Omental fat pad (tissue), 4 donors: ENCODE measurements around the gene CMIP. TPM values are rescaled to one million over a fixed set of nuclear protein-coding genes. Genes with fewer than 3 reads are reported as not detected.

Experiments
- ATAC-seq: fragments of 150-250 bp; one replicate; pipeline ENCODE4 v1.9.1; 2016; ENCODE audit warnings: mild to moderate bottlenecking, moderate library complexity; ENCODE audit not compliant: low FRiP score
- DNase-seq: peaks from one replicate; pipeline ENCODE4 v3.0.0-alpha.2; 2019; ENCODE audit warnings: low spot score
- total RNA-seq, 4 donors: library from RNA; depleted of rRNA; stranded (reverse); fragments of >200 nt; gene quantifications; one replicate each; pipeline ENCODE4 v1.1.0, GENCODE V29; 2016
- TF ChIP-seq, protein P1 (sequence below), 3 donors: fragments of 450-650 bp; IDR thresholded peaks; one replicate each; pipeline ENCODE4 v1.5.1; 2016 to 2017; ENCODE audit warnings: antibody characterized with exemption in 3 of 3, mild to moderate bottlenecking in 3 of 3, moderate library complexity in 2 of 3

The CMIP gene
- total RNA-seq, 4 donors from 2014 or later: 15.8 to 52.8 (median 32.0) TPM

DNA sequence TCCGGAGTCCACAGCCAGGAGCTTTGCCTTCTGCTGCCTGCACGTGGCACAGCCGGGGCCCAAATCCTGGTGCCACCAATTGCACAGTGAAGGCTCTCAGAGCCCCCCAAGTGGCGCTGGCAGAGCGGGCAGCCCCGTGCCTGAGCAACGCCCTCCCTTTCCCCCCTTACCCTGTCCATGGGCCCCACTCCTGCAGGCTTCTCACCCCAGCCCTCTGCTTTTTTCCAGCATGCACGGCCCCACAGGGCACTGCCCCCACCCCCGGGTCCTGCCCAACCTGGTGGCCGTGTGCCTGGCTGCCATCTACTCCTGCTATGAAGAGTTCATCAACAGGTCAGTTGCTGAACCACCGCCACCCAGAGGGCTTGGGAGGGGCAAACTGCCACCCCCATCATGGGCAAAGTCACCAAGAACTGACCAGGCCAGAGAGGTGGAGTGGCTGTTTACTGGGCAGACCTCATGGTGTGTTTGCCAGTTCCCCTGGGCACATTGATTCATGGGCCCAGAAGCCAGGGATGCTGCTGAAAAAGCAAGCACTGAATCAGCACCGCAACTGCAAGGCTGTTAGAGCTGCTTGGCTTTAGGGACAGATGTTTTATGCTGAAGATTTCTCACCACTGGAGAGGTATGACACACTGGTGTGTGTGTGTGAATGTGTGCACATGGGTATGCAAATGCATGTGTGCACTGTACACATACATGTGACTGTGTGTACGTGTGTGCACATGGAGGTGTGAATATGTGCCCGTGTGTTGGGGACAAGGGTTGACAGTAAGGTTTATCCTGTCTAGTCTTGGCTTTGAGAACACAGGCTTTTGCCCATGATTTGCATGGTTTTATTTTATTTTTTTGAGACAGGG is 227.4 kb downstream of the CMIP start:
- no peak for DNase-seq
- ATAC-seq: no peak
- TF ChIP-seq, protein P1, sequence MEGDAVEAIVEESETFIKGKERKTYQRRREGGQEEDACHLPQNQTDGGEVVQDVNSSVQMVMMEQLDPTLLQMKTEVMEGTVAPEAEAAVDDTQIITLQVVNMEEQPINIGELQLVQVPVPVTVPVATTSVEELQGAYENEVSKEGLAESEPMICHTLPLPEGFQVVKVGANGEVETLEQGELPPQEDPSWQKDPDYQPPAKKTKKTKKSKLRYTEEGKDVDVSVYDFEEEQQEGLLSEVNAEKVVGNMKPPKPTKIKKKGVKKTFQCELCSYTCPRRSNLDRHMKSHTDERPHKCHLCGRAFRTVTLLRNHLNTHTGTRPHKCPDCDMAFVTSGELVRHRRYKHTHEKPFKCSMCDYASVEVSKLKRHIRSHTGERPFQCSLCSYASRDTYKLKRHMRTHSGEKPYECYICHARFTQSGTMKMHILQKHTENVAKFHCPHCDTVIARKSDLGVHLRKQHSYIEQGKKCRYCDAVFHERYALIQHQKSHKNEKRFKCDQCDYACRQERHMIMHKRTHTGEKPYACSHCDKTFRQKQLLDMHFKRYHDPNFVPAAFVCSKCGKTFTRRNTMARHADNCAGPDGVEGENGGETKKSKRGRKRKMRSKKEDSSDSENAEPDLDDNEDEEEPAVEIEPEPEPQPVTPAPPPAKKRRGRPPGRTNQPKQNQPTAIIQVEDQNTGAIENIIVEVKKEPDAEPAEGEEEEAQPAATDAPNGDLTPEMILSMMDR (IDR thresholded peaks at IDR 0.05): no peak

- DNase-seq (no peak), ATAC-seq (no peak)
- TF ChIP-seq, protein P1 (IDR thresholded peaks at IDR 0.05): no peak
Measured at GRCh38 chr16:81673432-81673831, 228.8 kb downstream of the CMIP start.

DNA sequence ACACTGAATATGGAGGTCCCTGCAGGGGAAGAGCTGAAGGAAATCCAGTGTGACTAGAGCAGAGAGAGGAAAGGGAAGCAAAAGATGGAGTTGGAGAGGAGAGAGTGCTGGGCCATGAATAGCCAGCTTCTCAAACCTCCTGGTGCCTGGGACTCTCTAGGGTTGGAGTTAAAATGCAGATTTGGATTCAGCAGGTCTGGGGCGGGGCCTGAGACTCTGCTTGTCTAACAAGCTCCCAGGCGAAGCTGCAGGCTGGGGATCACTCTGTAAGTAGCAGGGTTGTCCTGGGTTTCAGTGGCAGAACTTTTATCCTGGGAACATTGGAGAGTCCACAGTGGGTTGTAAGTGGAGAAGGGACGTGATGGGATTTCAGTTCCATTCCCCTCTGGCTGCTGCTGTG is 231.1 kb downstream of the CMIP start:
- DNase-seq: no peak
- TF ChIP-seq, protein P1 (IDR thresholded peaks at IDR 0.05): no peak

DNA sequence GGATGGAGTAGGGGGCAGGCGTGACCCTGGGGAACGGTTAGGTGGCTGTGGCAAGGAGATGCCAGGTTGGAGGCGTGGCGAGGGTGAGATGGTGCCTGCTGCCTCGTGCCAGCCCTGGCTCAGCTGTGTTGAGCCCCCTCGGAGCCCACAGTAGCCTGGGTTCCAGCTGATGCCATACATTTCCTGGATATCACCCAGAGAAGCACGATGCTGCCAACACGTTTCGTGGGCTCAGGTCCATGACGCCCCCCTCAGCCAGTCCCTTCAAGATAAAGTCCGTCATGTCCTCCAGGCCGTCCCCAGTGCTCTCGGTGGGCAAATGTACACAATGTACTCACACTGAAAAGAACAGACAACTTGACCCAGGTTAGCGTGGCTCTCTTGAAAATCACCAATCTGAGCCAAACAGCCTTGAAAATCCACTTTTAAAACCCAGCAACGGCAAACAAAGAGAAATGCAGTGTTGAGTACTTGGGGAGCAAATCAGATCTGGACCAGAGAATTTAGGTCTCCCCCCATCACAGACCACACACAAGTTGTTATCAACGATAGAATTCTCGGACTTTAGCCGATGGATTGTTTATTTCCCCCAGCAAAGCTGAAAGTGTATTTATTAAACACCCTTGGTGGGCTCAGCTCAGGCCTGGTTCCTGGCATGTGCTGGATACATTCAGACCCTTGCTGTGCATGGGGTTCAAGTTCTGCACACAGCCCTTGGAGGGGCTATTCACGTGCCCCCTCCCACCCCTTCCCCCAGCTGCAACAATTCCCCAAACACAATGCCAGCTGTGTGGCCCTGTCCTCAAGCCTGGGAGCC is 231.7 kb downstream of the CMIP start:
- DNase-seq: no peak
- ATAC-seq: no peak
- TF ChIP-seq, protein P1 (IDR thresholded peaks at IDR 0.05): no peak

More for the DNA sequence above, 231.1 kb downstream of the CMIP start:
- ATAC-seq: no peak

GRCh38 chr16:81676883-81677737 is 232.5 kb downstream of the CMIP start:
- TF ChIP-seq, protein P1 (IDR thresholded peaks at IDR 0.05): no peak
- no peak for ATAC-seq
- DNase-seq: no peak

- ATAC-seq (no peak), DNase-seq (no peak)
- TF ChIP-seq, protein P1 (IDR thresholded peaks at IDR 0.05): no peak
Measured at GRCh38 chr16:81678326-81679095, 233.9 kb downstream of the CMIP start.
